DOHH2 (cell line): Measurements from ENCODE around the gene CCR8.

ENCODE experiments used
- CTCF ChIP-seq: fragments of 200-600 bp; sonication (generic); IDR thresholded peaks from one replicate; pipeline ENCODE4 v1.5.1; 2014; ENCODE audit warnings: antibody characterized with exemption, mild to moderate bottlenecking, low read depth, low read length; ENCODE audit not compliant: poor library complexity, severe bottlenecking
- EZH2phosphoT487 ChIP-seq: fragments of 200-600 bp; sonication (generic); IDR thresholded peaks from 2 replicates; pipeline ENCODE4 v1.6.1; 2017; ENCODE audit warnings: borderline replicate concordance, mild to moderate bottlenecking, antibody characterized with exemption, low read length, moderate library complexity, mixed read lengths

DNA sequence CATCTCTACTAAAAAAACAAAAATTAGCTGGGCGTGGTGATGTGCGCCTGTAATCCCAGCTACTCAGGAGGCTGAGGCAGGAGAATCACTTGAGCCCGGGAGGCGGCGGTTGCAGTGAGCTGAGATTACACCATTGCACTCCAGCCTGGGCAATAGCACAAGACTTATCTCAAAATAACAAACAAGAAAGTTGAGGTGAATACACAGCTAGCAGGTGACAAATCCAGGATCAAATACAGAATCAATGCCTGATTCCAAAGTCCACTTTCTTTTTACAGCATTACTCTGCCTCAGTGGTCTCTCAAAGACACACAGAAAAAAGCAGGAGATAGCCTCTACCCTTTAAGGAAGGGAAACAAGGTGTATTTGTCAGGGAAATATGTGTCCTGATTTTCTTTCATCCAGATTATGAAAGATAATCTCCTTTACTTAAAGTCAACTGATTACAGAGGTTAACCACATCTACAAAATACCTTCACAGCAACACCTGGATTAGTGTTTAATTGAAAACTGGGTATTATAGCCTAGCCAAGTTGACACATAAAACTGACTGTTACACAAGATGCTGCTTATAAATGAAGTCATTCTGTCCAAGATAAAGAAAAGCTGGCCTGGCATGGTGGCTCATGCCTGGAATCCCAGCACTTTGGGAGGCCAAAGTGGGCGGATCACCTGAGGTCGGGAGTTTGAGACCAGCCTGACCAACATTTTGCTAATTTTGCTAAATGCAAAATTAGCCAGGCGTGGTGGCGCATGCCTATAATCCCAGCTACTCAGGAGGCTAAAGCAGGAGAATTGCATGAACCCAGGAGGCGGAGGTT, 49.7 kb downstream of the CCR8 start:
- TF ChIP-seq CTCF (no peak), EZH2phosphoT487 (no peak)
